Natural killer cell (primary cell): ENCODE measurements around the gene CFAP43. TPM values are rescaled to one million over a fixed set of nuclear protein-coding genes. Genes with fewer than 3 reads are reported as not detected.

Experiments used
- ATAC-seq, 3 donors: fragments of 150-1000 bp in 2 of 3; fragments of 200-7000 bp in 1 of 3; cut with Tn5 transposase; 1 replicate in 1 of 3; 2 replicates in 2 of 3; pipeline ENCODE4 v1.10.0; 2021; ENCODE audit warnings: mild to moderate bottlenecking in 2 of 3, moderate library complexity in 2 of 3
- DNase-seq, 2 donors: peaks; one replicate each; pipeline versions ENCODE4 v3.0.0 to v3.0.0-alpha.2; 2013 to 2021; ENCODE audit warnings: mixed read lengths in 1 of 2
- H3K27ac ChIP-seq: one replicate; pipeline ENCODE4 v1.5.1; 2013; ENCODE audit warnings: mild to moderate bottlenecking, low read length
- H3K27me3 ChIP-seq: one replicate; pipeline ENCODE4 v1.6.1; 2013; ENCODE audit warnings: low read length; ENCODE audit not compliant: control insufficient read depth, insufficient read depth
- H3K36me3 ChIP-seq: one replicate; pipeline ENCODE4 v1.6.1; 2013; ENCODE audit warnings: low read length; ENCODE audit not compliant: control insufficient read depth, insufficient read depth
- H3K4me1 ChIP-seq: one replicate; pipeline ENCODE4 v1.6.1; 2013; ENCODE audit warnings: low read length; ENCODE audit not compliant: control insufficient read depth, insufficient read depth
- H3K4me3 ChIP-seq: one replicate; pipeline ENCODE4 v1.5.1; 2013; ENCODE audit warnings: low read length
- H3K9me3 ChIP-seq: one replicate; pipeline ENCODE4 v1.6.1; 2013; ENCODE audit warnings: low read length; ENCODE audit not compliant: control insufficient read depth, insufficient read depth
- H3K27ac Mint-ChIP-seq, 2 donors: one replicate each; pipeline ENCODE4 v1.8.0; 2022; ENCODE audit warnings: mild to moderate bottlenecking in 2 of 2, mixed read lengths in 2 of 2, moderate library complexity in 1 of 2
- H3K27me3 Mint-ChIP-seq, 2 donors: one replicate each; pipeline ENCODE4 v1.8.0; 2022; ENCODE audit warnings: low read depth in 2 of 2, mixed read lengths in 2 of 2
- H3K36me3 Mint-ChIP-seq: one replicate; pipeline ENCODE4 v1.8.0; 2022; ENCODE audit warnings: mixed read lengths
- H3K4me1 Mint-ChIP-seq, 2 donors: one replicate each; pipeline ENCODE4 v1.8.0; 2022; ENCODE audit warnings: mixed read lengths in 2 of 2
- H3K4me3 Mint-ChIP-seq: one replicate; pipeline ENCODE4 v1.8.0; 2022; ENCODE audit warnings: mild to moderate bottlenecking, moderate library complexity, mixed read lengths
- H3K9me3 Mint-ChIP-seq, 2 donors: one replicate each; pipeline ENCODE4 v1.8.0; 2022; ENCODE audit warnings: mixed read lengths in 2 of 2
- CTCF ChIP-seq: fragments of 200-600 bp; IDR thresholded peaks from one replicate; pipeline ENCODE4 v1.8.0; 2022; ENCODE audit warnings: antibody characterized with exemption
- WGBS: methylation state at CpG from one replicate; pipeline ENCODE4 v1.1.7; 2013; ENCODE audit warnings: missing lambda C conversion rate; ENCODE audit not compliant: insufficient coverage; 5-methylcytosine and 5-hydroxymethylcytosine counted together
- intact Hi-C: fragments of 100-400 bp; cut with micrococcal nuclease; formaldehyde crosslinking; loops from one replicate; pipeline ENCODE4 v1.14.2; 2022
- total RNA-seq, 4 donors: library from RNA; stranded (reverse); fragments of 120-200 nt in 1 of 4; gene quantifications; one replicate each; pipeline versions ENCODE4 v1.2.3 to v1.2.4, GENCODE V29; 2013 to 2022

The CFAP43 gene
- total RNA-seq, 3 donors from 2014 or later (not counting 1 experiment from before 2014, with no cell fraction given) = 0.16 TPM; not detected in 2

GRCh38 chr10:104201636-104202035 is 30.5 kb downstream of the CFAP43 start:
- Histone ChIP-seq H3K27ac (no peak overlapping the region), H3K9me3 (no peaks in the 10 kb centered on the region), H3K4me1 (no peaks in the 10 kb centered on the region), H3K27me3 (no peaks in the 10 kb centered on the region), H3K4me3 (no peak overlapping the region), H3K36me3 (no peaks in the 10 kb centered on the region)
- no peak overlapping the region for H3K27ac Mint-ChIP-seq
- DNase-seq (no peak), ATAC-seq (no peak)
- intact Hi-C loops = no loop called here
- H3K4me3 Mint-ChIP-seq = no peak overlapping the region
- TF ChIP-seq CTCF = no peak
- no peaks in the 10 kb centered on the region for H3K9me3 Mint-ChIP-seq
- no CpG with 5 or more reads among the region's 1 CpG for WGBS
- H3K27me3 Mint-ChIP-seq = peaks cover 9 to 12% of the 10 kb centered on the region in 2 donors
- H3K36me3 Mint-ChIP-seq = no peaks in the 10 kb centered on the region
- no peaks in the 10 kb centered on the region for H3K4me1 Mint-ChIP-seq

GRCh38 chr10:104199567-104199966 is 32.6 kb downstream of the CFAP43 start:
- no peaks in the 10 kb centered on the region for H3K27me3 ChIP-seq
- no peaks in the 10 kb centered on the region for H3K9me3 Mint-ChIP-seq
- no peak overlapping the region for H3K4me3 ChIP-seq
- ATAC-seq (no peak), DNase-seq (no peak)
- TF ChIP-seq CTCF = no peak
- H3K4me1 ChIP-seq = no peaks in the 10 kb centered on the region
- no peak overlapping the region for H3K4me3 Mint-ChIP-seq
- no peaks in the 10 kb centered on the region for H3K36me3 Mint-ChIP-seq
- no peaks in the 10 kb centered on the region for H3K36me3 ChIP-seq
- H3K27me3 Mint-ChIP-seq = peaks cover 8 to 18% of the 10 kb centered on the region in 2 donors
- H3K9me3 ChIP-seq = no peaks in the 10 kb centered on the region
- no peak overlapping the region for H3K27ac Mint-ChIP-seq
- 86% methylated on average over 1 of the region's 2 CpGs for WGBS
- no peaks in the 10 kb centered on the region for H3K4me1 Mint-ChIP-seq
- intact Hi-C loops = no loop called here
- no peak overlapping the region for H3K27ac ChIP-seq

GRCh38 chr10:104197364-104197763 is 34.8 kb downstream of the CFAP43 start:
- no peaks in the 10 kb centered on the region for H3K4me1 ChIP-seq
- WGBS = 65% methylated on average over 1 of the region's 2 CpGs
- H3K4me1 Mint-ChIP-seq = no peaks in the 10 kb centered on the region
- no peaks in the 10 kb centered on the region for H3K27me3 ChIP-seq
- H3K27ac Mint-ChIP-seq = no peak overlapping the region
- no peaks in the 10 kb centered on the region for H3K36me3 ChIP-seq
- no peak overlapping the region for H3K4me3 Mint-ChIP-seq
- intact Hi-C loops = no loop called here
- ATAC-seq = no peak
- TF ChIP-seq CTCF = no peak
- H3K27ac ChIP-seq = no peak overlapping the region
- H3K4me3 ChIP-seq = no peak overlapping the region
- no peaks in the 10 kb centered on the region for H3K9me3 Mint-ChIP-seq
- DNase-seq = no peak
- H3K9me3 ChIP-seq = no peaks in the 10 kb centered on the region
- H3K36me3 Mint-ChIP-seq = no peaks in the 10 kb centered on the region
- H3K27me3 Mint-ChIP-seq = peaks cover 8 to 16% of the 10 kb centered on the region in 2 donors

GRCh38 chr10:104195706-104196105 is 36.5 kb downstream of the CFAP43 start:
- Mint-ChIP-seq H3K9me3 (no peaks in the 10 kb centered on the region), H3K27me3 (peaks cover 13 to 16% of the 10 kb centered on the region in 2 donors), H3K36me3 (no peaks in the 10 kb centered on the region), H3K4me1 (no peaks in the 10 kb centered on the region), H3K4me3 (no peak overlapping the region), H3K27ac (no peak overlapping the region)
- no peak overlapping the region for H3K4me3 ChIP-seq
- WGBS = 100% methylated on average over 1 of the region's 2 CpGs
- H3K36me3 ChIP-seq = no peaks in the 10 kb centered on the region
- DNase-seq (no peak), ATAC-seq (no peak)
- H3K4me1 ChIP-seq = no peaks in the 10 kb centered on the region
- no peak overlapping the region for H3K27ac ChIP-seq
- no peaks in the 10 kb centered on the region for H3K9me3 ChIP-seq
- no peak for TF ChIP-seq CTCF
- intact Hi-C loops = no loop called here
- H3K27me3 ChIP-seq = no peaks in the 10 kb centered on the region
